T follicular helper cell (primary cell): Measurements from ENCODE around the gene USP17L19.
"Not testable (repeated sequence)": the region's sequence is repeated elsewhere in the genome, so short reads cannot be mapped to it uniquely, and the experiment has no call there.

Source experiments
- DNase-seq: peaks from one replicate; pipeline ENCODE4 v3.0.0-alpha.2; 2020; ENCODE audit warnings: low read depth
- total RNA-seq, 2 experiments: gene quantifications; one replicate each; lab custom pipeline; 2026; lab: John Stamatoyannopoulos, UW

USP17L19 gene, protein sequence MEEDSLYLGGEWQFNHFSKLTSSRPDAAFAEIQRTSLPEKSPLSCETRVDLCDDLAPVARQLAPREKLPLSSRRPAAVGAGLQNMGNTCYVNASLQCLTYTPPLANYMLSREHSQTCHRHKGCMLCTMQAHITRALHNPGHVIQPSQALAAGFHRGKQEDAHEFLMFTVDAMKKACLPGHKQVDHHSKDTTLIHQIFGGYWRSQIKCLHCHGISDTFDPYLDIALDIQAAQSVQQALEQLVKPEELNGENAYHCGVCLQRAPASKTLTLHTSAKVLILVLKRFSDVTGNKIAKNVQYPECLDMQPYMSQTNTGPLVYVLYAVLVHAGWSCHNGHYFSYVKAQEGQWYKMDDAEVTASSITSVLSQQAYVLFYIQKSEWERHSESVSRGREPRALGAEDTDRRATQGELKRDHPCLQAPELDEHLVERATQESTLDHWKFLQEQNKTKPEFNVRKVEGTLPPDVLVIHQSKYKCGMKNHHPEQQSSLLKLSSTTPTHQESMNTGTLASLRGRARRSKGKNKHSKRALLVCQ
- 0 reads per million in 2 experiments for total RNA-seq

GRCh38 chr4:9253078-9253477, at the start of gene USP17L19:
Gene USP17L19 (plus strand): TSS chr4:9253378. CDS start chr4:9253378, 0 bp downstream.
- not testable (repeated sequence) for DNase-seq

DNA sequence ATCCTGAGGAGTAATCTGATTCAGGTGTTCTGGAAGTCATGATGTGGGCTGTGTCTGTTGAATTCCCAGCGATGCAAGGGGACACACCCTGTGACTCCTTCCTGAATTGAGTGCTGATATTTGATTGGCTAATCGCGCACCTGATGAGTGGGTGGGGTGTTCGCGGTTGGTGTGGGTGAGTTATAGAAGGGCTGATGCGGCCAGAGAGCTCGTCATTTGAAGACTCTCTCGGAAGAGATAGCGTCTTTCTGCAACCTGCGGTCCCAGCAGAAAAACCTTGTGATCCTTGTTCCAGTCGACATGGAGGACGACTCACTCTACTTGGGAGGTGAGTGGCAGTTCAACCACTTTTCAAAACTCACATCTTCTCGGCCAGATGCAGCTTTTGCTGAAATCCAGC, 42.8 kb upstream of the USP17L19 start, which contains the start of gene USP17L10:
Gene USP17L10 (plus strand): TSS at position 301 of the 400 bp plus-strand sequence. CDS start 0 bp downstream, at position 301.
- not testable (repeated sequence) for DNase-seq

GRCh38 chr4:9214701-9215100, 38.5 kb upstream of the USP17L19 start:
- DNase-seq: not testable (repeated sequence)

DNA sequence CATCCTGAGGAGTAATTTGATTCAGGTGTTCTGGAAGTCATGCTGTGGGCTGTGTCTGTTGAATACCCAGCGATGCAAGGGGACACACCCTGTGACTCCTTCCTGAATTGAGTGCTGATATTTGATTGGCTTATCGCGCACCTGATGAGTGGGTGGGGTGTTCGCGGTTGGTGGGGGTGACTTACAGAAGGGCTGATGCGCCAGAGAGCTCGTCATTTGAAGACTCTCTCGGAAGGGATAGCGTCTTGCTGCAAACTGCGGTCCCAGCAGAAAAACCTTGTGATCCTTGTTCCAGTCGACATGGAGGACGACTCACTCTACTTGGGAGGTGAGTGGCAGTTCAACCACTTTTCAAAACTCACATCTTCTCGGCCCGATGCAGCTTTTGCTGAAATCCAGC, 38.1 kb upstream of the USP17L19 start, which contains the start of gene USP17L11:
Gene USP17L11 (plus strand): TSS at position 301 of the 400 bp plus-strand sequence. CDS start 0 bp downstream, at position 301.
- not testable (repeated sequence) for DNase-seq

DNA sequence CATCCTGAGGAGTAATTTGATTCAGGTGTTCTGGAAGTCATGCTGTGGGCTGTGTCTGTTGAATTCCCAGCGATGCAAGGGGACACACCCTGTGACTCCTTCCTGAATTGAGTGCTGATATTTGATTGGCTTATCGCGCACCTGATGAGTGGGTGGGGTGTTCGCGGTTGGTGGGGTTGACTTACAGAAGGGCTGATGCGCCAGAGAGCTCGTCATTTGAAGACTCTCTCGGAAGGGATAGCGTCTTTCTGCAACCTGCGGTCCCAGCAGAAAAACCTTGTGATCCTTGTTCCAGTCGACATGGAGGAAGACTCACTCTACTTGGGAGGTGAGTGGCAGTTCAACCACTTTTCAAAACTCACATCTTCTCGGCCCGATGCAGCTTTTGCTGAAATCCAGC, 33.3 kb upstream of the USP17L19 start, which contains the start of gene USP17L12:
Gene USP17L12 (plus strand): TSS at position 301 of the 400 bp plus-strand sequence. CDS start 0 bp downstream, at position 301.
- DNase-seq: not testable (repeated sequence)

- DNase-seq: not testable (repeated sequence)
These were observed 28.6 kb upstream of the USP17L19 start, which contains the start of gene USP17L13 for GRCh38 chr4:9224596-9224995. Gene USP17L13 (plus strand): TSS chr4:9224896. CDS start chr4:9224896, 0 bp downstream.

DNA sequence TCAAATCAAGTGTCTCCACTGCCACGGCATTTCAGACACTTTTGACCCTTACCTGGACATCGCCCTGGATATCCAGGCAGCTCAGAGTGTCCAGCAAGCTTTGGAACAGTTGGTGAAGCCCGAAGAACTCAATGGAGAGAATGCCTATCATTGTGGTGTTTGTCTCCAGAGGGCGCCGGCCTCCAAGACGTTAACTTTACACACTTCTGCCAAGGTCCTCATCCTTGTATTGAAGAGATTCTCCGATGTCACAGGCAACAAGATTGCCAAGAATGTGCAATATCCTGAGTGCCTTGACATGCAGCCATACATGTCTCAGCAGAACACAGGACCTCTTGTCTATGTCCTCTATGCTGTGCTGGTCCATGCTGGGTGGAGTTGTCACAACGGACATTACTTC, 22.9 kb upstream of the USP17L19 start:
- not testable (repeated sequence) for DNase-seq

GRCh38 chr4:9234085-9234484, 19.1 kb upstream of the USP17L19 start, which contains the start of gene USP17L15:
Gene USP17L15 (plus strand): TSS chr4:9234385. CDS start chr4:9234385, 0 bp downstream.
- DNase-seq: not testable (repeated sequence)

GRCh38 chr4:9238461-9238860, 14.7 kb upstream of the USP17L19 start:
- DNase-seq: not testable (repeated sequence)

DNA sequence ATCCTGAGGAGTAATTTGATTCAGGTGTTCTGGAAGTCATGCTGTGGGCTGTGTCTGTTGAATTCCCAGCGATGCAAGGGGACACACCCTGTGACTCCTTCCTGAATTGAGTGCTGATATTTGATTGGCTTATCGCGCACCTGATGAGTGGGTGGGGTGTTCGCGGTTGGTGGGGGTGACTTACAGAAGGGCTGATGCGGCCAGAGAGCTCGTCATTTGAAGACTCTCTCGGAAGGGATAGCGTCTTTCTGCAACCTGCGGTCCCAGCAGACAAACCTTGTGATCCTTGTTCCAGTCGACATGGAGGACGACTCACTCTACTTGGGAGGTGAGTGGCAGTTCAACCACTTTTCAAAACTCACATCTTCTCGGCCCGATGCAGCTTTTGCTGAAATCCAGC, 9.6 kb upstream of the USP17L19 start, which contains the start of gene USP17L17:
Gene USP17L17 (plus strand): TSS at position 301 of the 400 bp plus-strand sequence. CDS start 0 bp downstream, at position 301.
- not testable (repeated sequence) for DNase-seq

DNA sequence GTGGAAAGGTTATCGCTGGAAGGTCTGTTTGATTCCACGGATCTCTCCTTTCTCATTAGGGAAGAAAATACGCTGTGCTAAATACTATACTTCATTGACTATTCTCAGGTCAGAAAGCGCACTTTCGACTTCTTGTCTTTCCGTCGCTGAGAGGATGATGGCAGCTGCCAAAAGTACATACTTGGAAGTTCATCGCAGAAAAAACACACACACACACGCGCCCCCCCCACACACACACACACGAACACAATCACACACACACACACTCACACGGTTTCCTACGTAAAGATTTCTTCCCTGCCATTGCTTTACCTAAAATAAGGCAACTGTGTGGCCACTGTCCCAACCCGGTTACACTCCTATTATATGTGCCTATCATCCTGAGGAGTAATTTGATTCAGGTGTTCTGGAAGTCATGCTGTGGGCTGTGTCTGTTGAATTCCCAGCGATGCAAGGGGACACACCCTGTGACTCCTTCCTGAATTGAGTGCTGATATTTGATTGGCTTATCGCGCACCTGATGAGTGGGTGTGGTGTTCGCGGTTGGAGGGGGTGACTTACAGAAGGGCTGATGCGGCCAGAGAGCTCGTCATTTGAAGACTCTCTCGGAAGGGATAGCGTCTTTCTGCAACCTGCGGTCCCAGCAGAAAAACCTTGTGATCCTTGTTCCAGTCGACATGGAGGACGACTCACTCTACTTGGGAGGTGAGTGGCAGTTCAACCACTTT, 5.1 kb upstream of the USP17L19 start, which contains the start of gene USP17L18:
Gene USP17L18 (plus strand): TSS at position 678 of the 728 bp plus-strand sequence. CDS start 0 bp downstream, at position 678.
- DNase-seq: not testable (repeated sequence)

GRCh38 chr4:9257824-9258223, 4.6 kb downstream of the USP17L19 start, which contains the start of gene USP17L20:
Gene USP17L20 (plus strand): TSS chr4:9258124. CDS start chr4:9258124, 0 bp downstream.
- not testable (repeated sequence) for DNase-seq

DNA sequence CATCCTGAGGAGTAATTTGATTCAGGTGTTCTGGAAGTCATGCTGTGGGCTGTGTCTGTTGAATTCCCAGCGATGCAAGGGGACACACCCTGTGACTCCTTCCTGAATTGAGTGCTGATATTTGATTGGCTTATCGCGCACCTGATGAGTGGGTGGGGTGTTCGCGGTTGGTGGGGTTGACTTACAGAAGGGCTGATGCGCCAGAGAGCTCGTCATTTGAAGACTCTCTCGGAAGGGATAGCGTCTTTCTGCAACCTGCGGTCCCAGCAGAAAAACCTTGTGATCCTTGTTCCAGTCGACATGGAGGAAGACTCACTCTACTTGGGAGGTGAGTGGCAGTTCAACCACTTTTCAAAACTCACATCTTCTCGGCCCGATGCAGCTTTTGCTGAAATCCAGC, 9.4 kb downstream of the USP17L19 start, which contains the start of gene USP17L21:
Gene USP17L21 (plus strand): TSS at position 301 of the 400 bp plus-strand sequence. CDS start 0 bp downstream, at position 301.
- DNase-seq: not testable (repeated sequence)

DNA sequence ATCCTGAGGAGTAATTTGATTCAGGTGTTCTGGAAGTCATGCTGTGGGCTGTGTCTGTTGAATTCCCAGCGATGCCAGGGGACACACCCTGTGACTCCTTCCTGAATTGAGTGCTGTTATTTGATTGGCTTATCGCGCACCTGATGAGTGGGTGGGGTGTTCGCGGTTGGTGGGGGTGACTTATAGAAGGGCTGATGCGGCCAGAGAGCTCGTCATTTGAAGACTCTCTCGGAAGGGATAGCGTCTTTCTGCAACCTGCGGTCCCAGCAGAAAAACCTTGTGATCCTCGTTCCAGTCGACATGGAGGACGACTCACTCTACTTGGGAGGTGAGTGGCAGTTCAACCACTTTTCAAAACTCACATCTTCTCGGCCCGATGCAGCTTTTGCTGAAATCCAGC, 14.1 kb downstream of the USP17L19 start, which contains the start of gene USP17L22:
Gene USP17L22 (plus strand): TSS at position 301 of the 400 bp plus-strand sequence. CDS start 0 bp downstream, at position 301.
- not testable (repeated sequence) for DNase-seq

GRCh38 chr4:9271719-9272118, 18.5 kb downstream of the USP17L19 start:
- not testable (repeated sequence) for DNase-seq
